Fibroblast of lung (primary cell): Measurements from ENCODE around the gene UNC79.
"Not testable (repeated sequence)": the region's sequence is repeated elsewhere in the genome, so short reads cannot be mapped to it uniquely, and the experiment has no call there.

ENCODE experiments used
- CTCF ChIP-seq, 2 donors: IDR thresholded peaks in 1 of 2; conservative IDR thresholded peaks in 1 of 2; 1 replicate in 1 of 2; 2 replicates in 1 of 2; pipeline ENCODE4 v1.5.1; 2011 to 2012; ENCODE audit warnings: low read length in 2 of 2, control low read depth in 1 of 2, inconsistent platforms in 1 of 2, low read depth in 1 of 2, mild to moderate bottlenecking in 1 of 2
- EZH2 ChIP-seq: IDR thresholded peaks from 2 replicates; pipeline ENCODE4 v1.5.1; 2012; ENCODE audit warnings: low read length, control low read depth, mild to moderate bottlenecking; ENCODE audit errors: missing control alignments

DNA sequence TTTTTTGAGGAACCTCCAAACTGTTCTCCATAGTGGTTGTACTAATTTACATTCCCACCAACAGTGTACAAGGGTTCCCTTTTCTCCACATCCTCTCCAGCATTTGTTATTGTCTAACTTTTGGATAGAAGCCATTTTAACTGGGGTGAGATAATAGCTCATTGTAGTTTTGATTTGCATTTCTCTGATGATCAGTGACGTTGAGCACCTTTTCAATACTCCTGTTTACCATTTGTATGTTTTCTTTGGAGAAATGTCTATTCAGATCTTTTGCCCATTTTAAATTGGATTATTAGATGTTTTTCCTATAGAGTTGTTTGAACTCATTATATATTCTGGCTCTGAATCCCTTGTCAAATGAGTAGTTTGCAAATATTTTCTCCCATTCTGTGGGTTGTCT, 46.5 kb upstream of the UNC79 start:
- not testable (repeated sequence) for TF ChIP-seq CTCF (conservative IDR thresholded peaks at IDR 0.05 in 1 of 2, IDR thresholded peaks at IDR 0.05 in 1 of 2; ENCODE audit: low read depth in 1 of 2, low read length in 2 of 2); EZH2
